HCT116 (cell line): ENCODE data around the gene GFOD1.

ENCODE experiments used
- CEBPB ChIP-seq: IDR thresholded peaks from 2 replicates; pipeline ENCODE4 v1.6.1; 2012; ENCODE audit warnings: low read depth
- CTCF ChIP-seq, 3 experiments: fragments of 200-600 bp in 1 of 3; sonication (generic) in 1 of 3; IDR thresholded peaks in 2 of 3; conservative IDR thresholded peaks in 1 of 3; 2 replicates each; pipeline ENCODE4 v1.5.1; 2012 to 2017; ENCODE audit warnings: low read depth in 2 of 3, low read length in 2 of 3, antibody characterized with exemption in 1 of 3, borderline replicate concordance in 1 of 3, control low read depth in 1 of 3, mild to moderate bottlenecking in 1 of 3, mixed read lengths in 1 of 3, mixed run types in 1 of 3, moderate library complexity in 1 of 3; ENCODE audit not compliant: insufficient read depth in 1 of 3
- EZH2 ChIP-seq: fragments of 200-600 bp; sonication (generic); IDR thresholded peaks from 2 replicates; pipeline ENCODE4 v1.6.1; 2017; ENCODE audit warnings: antibody characterized with exemption, mixed run types
- EZH2phosphoT487 ChIP-seq: fragments of 200-600 bp; IDR thresholded peaks from 2 replicates; pipeline ENCODE4 v1.6.1; 2018; ENCODE audit warnings: antibody characterized with exemption, borderline replicate concordance
- JUND ChIP-seq: IDR thresholded peaks from 2 replicates; pipeline ENCODE4 v1.6.1; 2012
- MAX ChIP-seq: IDR thresholded peaks from 2 replicates; pipeline ENCODE4 v1.6.1; 2012
- POLR2A ChIP-seq: IDR thresholded peaks from 2 replicates; pipeline ENCODE4 v1.7.0; 2011; ENCODE audit warnings: borderline replicate concordance; ENCODE audit not compliant: insufficient read depth, insufficient read length; ENCODE audit errors: extremely low read depth
- POLR2AphosphoS5 ChIP-seq: IDR thresholded peaks from 2 replicates; pipeline ENCODE4 v1.6.1; 2011; ENCODE audit warnings: mild to moderate bottlenecking, low read depth, low read length, moderate library complexity
- RAD21 ChIP-seq: IDR thresholded peaks from 2 replicates; pipeline ENCODE4 v1.6.1; 2012; ENCODE audit warnings: low read depth, mild to moderate bottlenecking
- REST ChIP-seq: IDR thresholded peaks from 2 replicates; pipeline ENCODE4 v1.6.1; 2012; ENCODE audit warnings: low read depth
- SP1 ChIP-seq: IDR thresholded peaks from 2 replicates; pipeline ENCODE4 v1.6.1; 2012; ENCODE audit warnings: low read depth
- ZBTB33 ChIP-seq: IDR thresholded peaks from 2 replicates; pipeline ENCODE4 v1.6.1; 2011; ENCODE audit warnings: mild to moderate bottlenecking, low read length, moderate library complexity; ENCODE audit not compliant: insufficient replicate concordance; ENCODE audit errors: extremely low read depth
- ZNF274 ChIP-seq: fragments of 200-500 bp; sonication (Bioruptor generic); IDR thresholded peaks from 2 replicates; pipeline ENCODE4 v1.6.1; 2014; ENCODE audit warnings: mild to moderate bottlenecking, low read depth, low read length, inconsistent platforms

- TF ChIP-seq EZH2phosphoT487: no peak
- no peak for TF ChIP-seq POLR2A
- TF ChIP-seq CEBPB: no peak
- TF ChIP-seq CTCF (IDR thresholded peaks at IDR 0.05 in 2 of 3, conservative IDR thresholded peaks at IDR 0.05 in 1 of 3; ENCODE audit: borderline replicate concordance in 1 of 3, insufficient read depth in 1 of 3, low read depth in 2 of 3, low read length in 2 of 3): no peak
- no peak for TF ChIP-seq POLR2AphosphoS5
- no peak for TF ChIP-seq MAX
- no peak for TF ChIP-seq ZNF274
- no peak for TF ChIP-seq EZH2
- TF ChIP-seq ZBTB33: no peak
- TF ChIP-seq REST: no peak
- no peak for TF ChIP-seq JUND
- no peak for TF ChIP-seq SP1
- TF ChIP-seq RAD21: no peak
These were observed 3.2 kb downstream of the GFOD1 start for GRCh38 chr6:13484138-13484708.
